HepG2 (cell line): ENCODE measurements around the gene LRPPRC. TPM values are rescaled to one million over a fixed set of nuclear protein-coding genes. Genes with fewer than 3 reads are reported as not detected.

Experiments used
- ARNTL ChIP-seq: sonication (generic); formaldehyde crosslinking; IDR thresholded peaks from 2 replicates; pipeline ENCODE4 v1.4.0; 2020; ENCODE audit warnings: mild to moderate bottlenecking, missing genetic modification reagents
- HDAC6 ChIP-seq: fragments of 200-600 bp; sonication (generic); IDR thresholded peaks from 2 replicates; pipeline ENCODE4 v1.7.0; 2017; ENCODE audit warnings: mild to moderate bottlenecking, antibody characterized with exemption, low read length, low read depth
- KMT2A ChIP-seq: sonication (generic); formaldehyde crosslinking; IDR thresholded peaks from 2 replicates; pipeline ENCODE4 v1.4.0; 2020; ENCODE audit warnings: missing genetic modification reagents
- NR2F1 ChIP-seq, 2 experiments: fragments of 450-650 bp in 1 of 2; formaldehyde crosslinking in 1 of 2; IDR thresholded peaks; 2 replicates each; pipeline versions ENCODE4 v1.5.0 to v1.6.1; 2016 to 2020; ENCODE audit warnings: mild to moderate bottlenecking in 1 of 2, missing compliant biosample characterization in 1 of 2, missing genetic modification reagents in 1 of 2, moderate library complexity in 1 of 2
- RBM22 ChIP-seq: fragments of 200-400 bp; formaldehyde crosslinking; optimal IDR thresholded peaks from 2 replicates; pipeline ENCODE3; 2017; ENCODE audit warnings: mild to moderate bottlenecking, low read length, moderate library complexity
- SNAPC4 ChIP-seq: sonication (generic); formaldehyde crosslinking; IDR thresholded peaks from 2 replicates; pipeline ENCODE4 v1.4.0; 2020; ENCODE audit warnings: mild to moderate bottlenecking, missing genetic modification reagents
- SUZ12 ChIP-seq: fragments of 150-350 bp; IDR thresholded peaks from 2 replicates; pipeline ENCODE4 v1.6.1; 2014; ENCODE audit warnings: low read depth, low read length
- ZMYM3 ChIP-seq: sonication (generic); formaldehyde crosslinking; IDR thresholded peaks from 2 replicates; pipeline ENCODE4 v1.5.1; 2020; ENCODE audit warnings: mild to moderate bottlenecking, missing genetic modification reagents
- ZNF781 ChIP-seq: sonication (generic); formaldehyde crosslinking; IDR thresholded peaks from 2 replicates; pipeline ENCODE4 v1.5.1; 2020; ENCODE audit warnings: borderline replicate concordance, mild to moderate bottlenecking, missing genetic modification reagents; ENCODE audit errors: not compliant biosample characterization
- ZUFSP ChIP-seq: sonication (generic); formaldehyde crosslinking; IDR thresholded peaks from 2 replicates; pipeline ENCODE4 v1.9.0; 2021; ENCODE audit warnings: missing genetic modification reagents, mild to moderate bottlenecking, borderline replicate concordance
- polyA plus RNA-seq, 8 experiments: library from polyadenylated mRNA; depleted of rRNA in 3 of 8; stranded (reverse) in 7 of 8; unstranded in 1 of 8; fragments of >200 nt; fragmentation: Illumina TruSeq in 4 of 8; extraction: Trizol in 4 of 8; gene quantifications; 2 replicates each; pipeline versions ENCODE4 v1.2.1 to v1.2.3, GENCODE V29; 2011 to 2016; ENCODE audit warnings: low read depth in 4 of 8, missing spikeins in 1 of 8, mixed read lengths in 1 of 8; ENCODE audit not compliant: insufficient read depth in 1 of 8
- total RNA-seq, 5 experiments: library from RNA; depleted of rRNA; stranded (reverse); fragments of >200 nt; fragmentation: Illumina TruSeq; extraction: Trizol; gene quantifications; 2 replicates each; pipeline ENCODE4 v1.2.3, GENCODE V29; 2016; ENCODE audit warnings: low read depth in 1 of 5
- TF ChIP-seq, protein P1 (sequence below): sonication (generic); formaldehyde crosslinking; IDR thresholded peaks from 2 replicates; pipeline ENCODE4 v1.5.0; 2020; ENCODE audit warnings: missing genetic modification reagents
- TF ChIP-seq, protein P2 (sequence below): sonication (generic); formaldehyde crosslinking; IDR thresholded peaks from 2 replicates; pipeline ENCODE4 v1.5.0; 2020; ENCODE audit warnings: mild to moderate bottlenecking, missing genetic modification reagents, borderline replicate concordance

LRPPRC gene
- total and polyA plus RNA-seq, 2 of the 13 experiments (the other 11 are each of a cell fraction or from before 2014, with no cell fraction given): 117 to 167 TPM

GRCh38 chr2:44016282-44016681, 20.5 kb upstream of the LRPPRC start (continued):
- TF ChIP-seq, protein P1, sequence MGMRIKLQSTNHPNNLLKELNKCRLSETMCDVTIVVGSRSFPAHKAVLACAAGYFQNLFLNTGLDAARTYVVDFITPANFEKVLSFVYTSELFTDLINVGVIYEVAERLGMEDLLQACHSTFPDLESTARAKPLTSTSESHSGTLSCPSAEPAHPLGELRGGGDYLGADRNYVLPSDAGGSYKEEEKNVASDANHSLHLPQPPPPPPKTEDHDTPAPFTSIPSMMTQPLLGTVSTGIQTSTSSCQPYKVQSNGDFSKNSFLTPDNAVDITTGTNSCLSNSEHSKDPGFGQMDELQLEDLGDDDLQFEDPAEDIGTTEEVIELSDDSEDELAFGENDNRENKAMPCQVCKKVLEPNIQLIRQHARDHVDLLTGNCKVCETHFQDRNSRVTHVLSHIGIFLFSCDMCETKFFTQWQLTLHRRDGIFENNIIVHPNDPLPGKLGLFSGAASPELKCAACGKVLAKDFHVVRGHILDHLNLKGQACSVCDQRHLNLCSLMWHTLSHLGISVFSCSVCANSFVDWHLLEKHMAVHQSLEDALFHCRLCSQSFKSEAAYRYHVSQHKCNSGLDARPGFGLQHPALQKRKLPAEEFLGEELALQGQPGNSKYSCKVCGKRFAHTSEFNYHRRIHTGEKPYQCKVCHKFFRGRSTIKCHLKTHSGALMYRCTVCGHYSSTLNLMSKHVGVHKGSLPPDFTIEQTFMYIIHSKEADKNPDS (CRISPR knock-in tag): no peak
- TF ChIP-seq NR2F1 (CRISPR knock-in tag; IDR thresholded peaks at IDR 0.05): no peak
- TF ChIP-seq HDAC6: no peak
- TF ChIP-seq RBM22: no peak
- TF ChIP-seq SNAPC4 (CRISPR knock-in tag): no peak
- peak; percentile 80 for TF ChIP-seq ARNTL (CRISPR knock-in tag)
- TF ChIP-seq KMT2A (CRISPR knock-in tag): peak; percentile 35; the same call in 1 of the 2 replicates
- TF ChIP-seq SUZ12: no peak
- TF ChIP-seq, protein P2, sequence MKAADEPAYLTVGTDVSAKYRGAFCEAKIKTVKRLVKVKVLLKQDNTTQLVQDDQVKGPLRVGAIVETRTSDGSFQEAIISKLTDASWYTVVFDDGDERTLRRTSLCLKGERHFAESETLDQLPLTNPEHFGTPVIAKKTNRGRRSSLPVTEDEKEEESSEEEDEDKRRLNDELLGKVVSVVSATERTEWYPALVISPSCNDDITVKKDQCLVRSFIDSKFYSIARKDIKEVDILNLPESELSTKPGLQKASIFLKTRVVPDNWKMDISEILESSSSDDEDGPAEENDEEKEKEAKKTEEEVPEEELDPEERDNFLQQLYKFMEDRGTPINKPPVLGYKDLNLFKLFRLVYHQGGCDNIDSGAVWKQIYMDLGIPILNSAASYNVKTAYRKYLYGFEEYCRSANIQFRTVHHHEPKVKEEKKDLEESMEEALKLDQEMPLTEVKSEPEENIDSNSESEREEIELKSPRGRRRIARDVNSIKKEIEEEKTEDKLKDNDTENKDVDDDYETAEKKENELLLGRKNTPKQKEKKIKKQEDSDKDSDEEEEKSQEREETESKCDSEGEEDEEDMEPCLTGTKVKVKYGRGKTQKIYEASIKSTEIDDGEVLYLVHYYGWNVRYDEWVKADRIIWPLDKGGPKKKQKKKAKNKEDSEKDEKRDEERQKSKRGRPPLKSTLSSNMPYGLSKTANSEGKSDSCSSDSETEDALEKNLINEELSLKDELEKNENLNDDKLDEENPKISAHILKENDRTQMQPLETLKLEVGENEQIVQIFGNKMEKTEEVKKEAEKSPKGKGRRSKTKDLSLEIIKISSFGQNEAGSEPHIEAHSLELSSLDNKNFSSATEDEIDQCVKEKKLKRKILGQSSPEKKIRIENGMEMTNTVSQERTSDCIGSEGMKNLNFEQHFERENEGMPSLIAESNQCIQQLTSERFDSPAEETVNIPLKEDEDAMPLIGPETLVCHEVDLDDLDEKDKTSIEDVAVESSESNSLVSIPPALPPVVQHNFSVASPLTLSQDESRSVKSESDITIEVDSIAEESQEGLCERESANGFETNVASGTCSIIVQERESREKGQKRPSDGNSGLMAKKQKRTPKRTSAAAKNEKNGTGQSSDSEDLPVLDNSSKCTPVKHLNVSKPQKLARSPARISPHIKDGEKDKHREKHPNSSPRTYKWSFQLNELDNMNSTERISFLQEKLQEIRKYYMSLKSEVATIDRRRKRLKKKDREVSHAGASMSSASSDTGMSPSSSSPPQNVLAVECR (CRISPR knock-in tag): peak; percentile 27; the same call in 1 of the 2 replicates
- peak; percentile 73 for TF ChIP-seq ZNF781 (CRISPR knock-in tag)
- no peak for TF ChIP-seq ZUFSP (CRISPR knock-in tag)
- no peak for TF ChIP-seq ZMYM3
